ENCODE measurements around the gene TNP2.
A peak's percentile ranks its signal among the peaks of the same experiment; 100 is the strongest.

Gene TNP2

GRCh38 chr16:11262915-11263314 is 6.2 kb downstream of the TNP2 start:
- no peak for DNase-seq (ENCODE audit: insufficient read length, low spot score)
- no peak for TF ChIP-seq POLR2A (IDR thresholded peaks at IDR 0.05; ENCODE audit: low read depth, low read length)
- no peak for FAIRE-seq

- TF ChIP-seq POLR2A (IDR thresholded peaks at IDR 0.05; ENCODE audit: low read depth, low read length) = no peak
- FAIRE-seq (no peak), DNase-seq (ENCODE audit: insufficient read length, low spot score) (no peak)
These were observed 8.5 kb downstream of the TNP2 start for GRCh38 chr16:11260596-11260966.

- FAIRE-seq (no peak), DNase-seq (ENCODE audit: insufficient read length, low spot score) (no peak)
- no peak for TF ChIP-seq POLR2A (IDR thresholded peaks at IDR 0.05; ENCODE audit: low read depth, low read length)
These were observed 9.2 kb downstream of the TNP2 start for GRCh38 chr16:11259655-11260595.

GRCh38 chr16:11258553-11259492 is 10.3 kb downstream of the TNP2 start:
- no peak for TF ChIP-seq POLR2A (IDR thresholded peaks at IDR 0.05; ENCODE audit: low read depth, low read length)
- DNase-seq (ENCODE audit: insufficient read length, low spot score) = no peak
- no peak for FAIRE-seq

- TF ChIP-seq POLR2A (IDR thresholded peaks at IDR 0.05; ENCODE audit: low read depth, low read length) = no peak
- DNase-seq (ENCODE audit: insufficient read length, low spot score) = peak; percentile 95
- peak; percentile 58 for FAIRE-seq
These were observed 11.8 kb downstream of the TNP2 start for GRCh38 chr16:11257131-11257938.

- TF ChIP-seq POLR2A (IDR thresholded peaks at IDR 0.05; ENCODE audit: low read depth, low read length) = no peak
- no peak for FAIRE-seq
- DNase-seq (ENCODE audit: insufficient read length, low spot score) = peak; percentile 68
These were observed 12.4 kb downstream of the TNP2 start for GRCh38 chr16:11256661-11257130.

GRCh38 chr16:11255737-11256660 is 13.1 kb downstream of the TNP2 start, which contains the start of gene SOCS1:
Gene SOCS1 (minus strand): TSS chr16:11256204. CDS start chr16:11255478, 726 bp downstream.
- peak; percentile 93 for DNase-seq (ENCODE audit: insufficient read length, low spot score)
- no peak for FAIRE-seq
- peak; percentile 98 for TF ChIP-seq POLR2A (IDR thresholded peaks at IDR 0.05; ENCODE audit: low read depth, low read length)

GRCh38 chr16:11254913-11255736 is 14.0 kb downstream of the TNP2 start:
- no peak for FAIRE-seq
- DNase-seq (ENCODE audit: insufficient read length, low spot score) = no peak
- TF ChIP-seq POLR2A (IDR thresholded peaks at IDR 0.05; ENCODE audit: low read depth, low read length) = no peak

- no peak for DNase-seq (ENCODE audit: insufficient read length, low spot score)
- FAIRE-seq = no peak
- TF ChIP-seq POLR2A (IDR thresholded peaks at IDR 0.05; ENCODE audit: low read depth, low read length) = no peak
These were observed 14.9 kb downstream of the TNP2 start for GRCh38 chr16:11253995-11254912.
